GM12864 (cell line): ENCODE results near the gene FASN.

Experiments used
- DNase-seq: peaks from one replicate; pipeline ENCODE4 v3.0.0-alpha.2; 2011; ENCODE audit warnings: low read depth
- H3K4me3 ChIP-seq: 2 replicates; pipeline ENCODE4 v1.5.1; 2011; ENCODE audit warnings: mild to moderate bottlenecking, low read depth, low read length, control low read depth
- TF ChIP-seq, protein P1 (sequence below): IDR thresholded peaks from 2 replicates; pipeline ENCODE4 v1.5.1; 2011; ENCODE audit warnings: low read depth, mild to moderate bottlenecking, moderate library complexity, low read length, control low read depth, inconsistent platforms; ENCODE audit errors: missing control alignments

FASN gene

GRCh38 chr17:82085931-82086764, 11.9 kb downstream of the FASN start:
- no peak overlapping the region for H3K4me3 ChIP-seq
- TF ChIP-seq, protein P1, sequence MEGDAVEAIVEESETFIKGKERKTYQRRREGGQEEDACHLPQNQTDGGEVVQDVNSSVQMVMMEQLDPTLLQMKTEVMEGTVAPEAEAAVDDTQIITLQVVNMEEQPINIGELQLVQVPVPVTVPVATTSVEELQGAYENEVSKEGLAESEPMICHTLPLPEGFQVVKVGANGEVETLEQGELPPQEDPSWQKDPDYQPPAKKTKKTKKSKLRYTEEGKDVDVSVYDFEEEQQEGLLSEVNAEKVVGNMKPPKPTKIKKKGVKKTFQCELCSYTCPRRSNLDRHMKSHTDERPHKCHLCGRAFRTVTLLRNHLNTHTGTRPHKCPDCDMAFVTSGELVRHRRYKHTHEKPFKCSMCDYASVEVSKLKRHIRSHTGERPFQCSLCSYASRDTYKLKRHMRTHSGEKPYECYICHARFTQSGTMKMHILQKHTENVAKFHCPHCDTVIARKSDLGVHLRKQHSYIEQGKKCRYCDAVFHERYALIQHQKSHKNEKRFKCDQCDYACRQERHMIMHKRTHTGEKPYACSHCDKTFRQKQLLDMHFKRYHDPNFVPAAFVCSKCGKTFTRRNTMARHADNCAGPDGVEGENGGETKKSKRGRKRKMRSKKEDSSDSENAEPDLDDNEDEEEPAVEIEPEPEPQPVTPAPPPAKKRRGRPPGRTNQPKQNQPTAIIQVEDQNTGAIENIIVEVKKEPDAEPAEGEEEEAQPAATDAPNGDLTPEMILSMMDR: no peak
- DNase-seq: no peak

DNA sequence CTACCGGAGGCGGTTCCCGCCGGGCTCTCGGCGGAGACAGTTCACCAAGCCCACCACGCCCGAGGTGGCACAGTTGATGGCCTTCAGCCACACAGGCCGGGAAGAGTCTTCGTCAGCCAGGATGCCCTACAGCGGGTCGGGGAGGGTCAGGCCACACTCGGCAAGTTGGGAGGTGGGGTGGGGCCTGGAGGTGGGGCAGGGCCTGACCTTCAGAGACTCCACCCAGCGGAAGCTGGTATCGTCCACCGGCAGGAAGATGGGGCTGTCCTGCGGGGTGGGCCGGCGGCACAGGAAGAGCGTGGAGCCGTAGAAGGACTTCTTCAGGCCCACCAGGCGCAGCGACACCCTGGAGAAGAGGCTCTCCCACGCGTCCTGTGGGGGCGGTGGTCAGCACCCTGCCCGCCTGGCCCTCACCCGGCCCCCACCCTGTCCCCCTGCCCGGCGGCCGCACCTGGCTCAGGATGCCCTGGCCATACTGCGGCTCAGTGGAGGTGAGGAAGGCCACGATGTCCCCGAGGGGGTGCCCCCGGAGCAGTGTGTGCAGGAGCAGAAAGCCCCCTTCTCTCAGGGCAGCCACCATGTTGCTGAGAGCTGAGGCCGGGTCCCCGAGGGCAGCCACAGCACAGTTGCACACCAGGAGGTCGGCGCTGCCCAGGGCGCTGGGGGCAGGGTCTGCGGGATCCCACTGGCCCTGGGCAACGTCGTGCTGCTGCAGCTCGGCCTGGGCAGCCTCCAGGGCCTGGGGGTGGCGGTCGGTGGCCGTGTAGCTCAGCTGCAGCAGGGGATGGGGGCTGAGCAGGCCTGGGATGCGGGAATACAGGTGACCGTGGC, 12.8 kb downstream of the FASN start:
- TF ChIP-seq, protein P1: no peak
- no peak overlapping the region for H3K4me3 ChIP-seq
- no peak for DNase-seq

DNA sequence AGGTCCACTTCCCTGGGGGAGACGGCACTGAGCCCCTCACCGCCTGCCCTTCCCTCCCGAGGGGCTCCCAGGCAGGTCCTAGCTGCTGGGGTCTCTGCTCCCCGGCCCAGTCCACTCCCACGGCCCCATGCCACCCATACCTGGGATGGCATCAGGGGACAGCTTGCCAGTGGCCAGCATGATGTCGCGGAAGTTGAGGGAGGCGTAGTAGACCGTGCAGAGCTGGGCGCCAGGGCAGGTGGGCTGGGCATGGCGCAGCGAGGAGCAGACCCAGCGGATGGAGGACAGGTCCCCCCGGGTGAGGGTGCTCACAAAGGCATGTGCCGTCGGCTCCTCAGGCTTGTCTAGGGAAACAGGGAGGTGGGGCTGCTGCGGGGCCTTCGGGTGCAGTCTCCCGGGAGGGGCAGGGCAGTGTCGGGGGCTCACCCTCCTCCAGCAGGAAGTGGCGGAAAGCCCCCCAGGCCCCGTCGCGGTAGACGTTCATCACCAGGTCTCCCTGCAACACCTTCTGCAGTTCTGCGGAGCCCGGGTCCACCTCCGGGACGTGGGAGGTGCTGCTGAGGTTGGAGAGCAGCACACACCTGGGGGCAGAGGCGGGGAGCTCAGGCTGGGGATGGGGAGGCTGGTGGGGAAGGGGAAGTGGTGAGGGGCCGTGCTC, 13.5 kb downstream of the FASN start:
- TF ChIP-seq, protein P1: no peak
- H3K4me3 ChIP-seq: no peak overlapping the region
- DNase-seq: no peak

- TF ChIP-seq, protein P1: no peak
Measured at GRCh38 chr17:82083533-82084359, 14.3 kb downstream of the FASN start.

GRCh38 chr17:82083009-82083408, 15.0 kb downstream of the FASN start:
- TF ChIP-seq, protein P1: no peak
- H3K4me3 ChIP-seq: no peak overlapping the region
- no peak for DNase-seq

More at GRCh38 chr17:82083533-82084359, 14.3 kb downstream of the FASN start:
- H3K4me3 ChIP-seq: no peak overlapping the region
- DNase-seq: no peak

- TF ChIP-seq, protein P1: no peak
- no peak overlapping the region for H3K4me3 ChIP-seq
- no peak for DNase-seq
Measured at GRCh38 chr17:82082456-82082855, 15.6 kb downstream of the FASN start.
